IMR-90 (cell line): ENCODE data around the gene SYNE2. TPM values are rescaled to one million over a fixed set of nuclear protein-coding genes. Genes with fewer than 3 reads are reported as not detected.

Source experiments
- ATAC-seq: fragments of 200-7000 bp; cut with Tn5 transposase; 2 replicates; pipeline ENCODE4 v1.9.1; 2020; ENCODE audit warnings: low read depth, mild to moderate bottlenecking, moderate library complexity
- BruUV-seq: library from RNA; stranded (reverse); fragments of 400-500 nt; replicated peaks from 2 replicates; lab custom pipeline; 2021; lab: Mats Ljungman, UMichigan
- CTCF ChIA-PET: fragments of 300-600 bp; formaldehyde crosslinking; extraction: SDS; loops from one replicate; lab custom pipeline; 2021; ENCODE audit warnings: antibody characterized with exemption; lab: Yijun Ruan, JAX
- POLR2A ChIA-PET: fragments of 300-600 bp; sonication (Branson Sonifier 250); formaldehyde crosslinking; loops from one replicate; lab custom pipeline; 2022; ENCODE audit warnings: antibody characterized with exemption; ENCODE audit not compliant: unreplicated experiment; lab: Charles Lee
- DNase-seq: peaks from one replicate; pipeline ENCODE4 v3.0.0; 2013
- H2AFZ ChIP-seq: replicated peaks from 2 replicates; pipeline ENCODE3; 2013; ENCODE audit warnings: low read length, mild to moderate bottlenecking; ENCODE audit not compliant: poor library complexity
- H2AK5ac ChIP-seq: 2 replicates; pipeline ENCODE4 v1.6.1; 2013; ENCODE audit warnings: low read depth, low read length, inconsistent platforms
- H2AK9ac ChIP-seq: replicated peaks from 2 replicates; pipeline ENCODE3; 2013; ENCODE audit warnings: mild to moderate bottlenecking, low read depth, low read length, moderate library complexity; ENCODE audit not compliant: poor library complexity
- H2BK120ac ChIP-seq: 2 replicates; pipeline ENCODE4 v1.6.1; 2013; ENCODE audit warnings: low read depth, low read length, inconsistent platforms
- H2BK15ac ChIP-seq: 3 replicates; pipeline ENCODE4 v1.6.1; 2013; ENCODE audit warnings: low read depth, low read length, inconsistent platforms
- H2BK20ac ChIP-seq: 2 replicates; pipeline ENCODE4 v1.6.1; 2013; ENCODE audit warnings: low read depth, mild to moderate bottlenecking, inconsistent platforms, low read length, moderate library complexity
- H2BK5ac ChIP-seq: 2 replicates; pipeline ENCODE4 v1.6.1; 2013; ENCODE audit warnings: mild to moderate bottlenecking, low read depth, low read length, inconsistent platforms; ENCODE audit not compliant: poor library complexity, severe bottlenecking
- H3K14ac ChIP-seq: replicated peaks from 2 replicates; pipeline ENCODE4 v1.6.1; 2013; ENCODE audit warnings: low read depth, low read length, inconsistent platforms
- H3K18ac ChIP-seq: 2 replicates; pipeline ENCODE4 v1.6.1; 2013; ENCODE audit warnings: low read depth, low read length, control low read depth
- H3K23ac ChIP-seq: 2 replicates; pipeline ENCODE4 v1.6.1; 2013; ENCODE audit warnings: low read depth, low read length, inconsistent platforms
- H3K27ac ChIP-seq: 2 replicates; pipeline ENCODE4 v1.5.1; 2013; ENCODE audit warnings: mild to moderate bottlenecking, control low read depth, low read length; ENCODE audit not compliant: insufficient read depth
- H3K27me3 ChIP-seq: 2 replicates; pipeline ENCODE4 v1.6.1; 2013; ENCODE audit warnings: low read length; ENCODE audit not compliant: control insufficient read depth, insufficient read depth
- H3K36me3 ChIP-seq: 2 replicates; pipeline ENCODE4 v1.6.1; 2013; ENCODE audit warnings: low read length, mixed read lengths; ENCODE audit not compliant: control insufficient read depth, insufficient read depth
- H3K4ac ChIP-seq: 2 replicates; pipeline ENCODE4 v1.6.1; 2013; ENCODE audit warnings: low read depth, low read length, inconsistent platforms
- H3K4me1 ChIP-seq: 2 replicates; pipeline ENCODE4 v1.6.1; 2013; ENCODE audit warnings: low read length, mixed read lengths; ENCODE audit not compliant: control insufficient read depth, insufficient read depth
- H3K4me2 ChIP-seq: 2 replicates; pipeline ENCODE4 v1.6.1; 2013; ENCODE audit warnings: low read depth, mild to moderate bottlenecking, control low read depth, low read length, moderate library complexity
- H3K4me3 ChIP-seq: 2 replicates; pipeline ENCODE4 v1.5.1; 2013; ENCODE audit warnings: low read depth, mild to moderate bottlenecking, control low read depth, low read length, moderate library complexity; ENCODE audit not compliant: insufficient read depth
- H3K56ac ChIP-seq: 2 replicates; pipeline ENCODE4 v1.6.1; 2013; ENCODE audit warnings: low read length, inconsistent platforms; ENCODE audit not compliant: insufficient read depth; ENCODE audit errors: extremely low read depth
- H3K79me1 ChIP-seq, 2 experiments: 2 replicates each; pipeline ENCODE4 v1.6.1; 2013; ENCODE audit warnings: low read length in 2 of 2, inconsistent platforms in 1 of 2, low read depth in 1 of 2
- H3K9ac ChIP-seq: 2 replicates; pipeline ENCODE4 v1.6.1; 2013; ENCODE audit warnings: low read depth, low read length, control low read depth
- H3K9me1 ChIP-seq: 2 replicates; pipeline ENCODE4 v1.6.1; 2013; ENCODE audit warnings: low read length, inconsistent platforms; ENCODE audit not compliant: insufficient read depth
- H3K9me3 ChIP-seq: 2 replicates; pipeline ENCODE4 v1.6.1; 2013; ENCODE audit warnings: low read length; ENCODE audit not compliant: control insufficient read depth, insufficient read depth
- H4K20me1 ChIP-seq: 2 replicates; pipeline ENCODE4 v1.6.1; 2013; ENCODE audit warnings: low read length, inconsistent platforms; ENCODE audit not compliant: insufficient read depth
- H4K5ac ChIP-seq: 2 replicates; pipeline ENCODE4 v1.6.1; 2013; ENCODE audit warnings: mild to moderate bottlenecking, low read depth, low read length, control low read depth
- H4K8ac ChIP-seq, 2 experiments: 2 replicates each; pipeline ENCODE4 v1.6.1; 2013; ENCODE audit warnings: low read depth in 2 of 2, low read length in 2 of 2, control low read depth in 1 of 2, inconsistent platforms in 1 of 2
- H4K91ac ChIP-seq: 2 replicates; pipeline ENCODE4 v1.6.1; 2013; ENCODE audit warnings: low read depth, low read length, inconsistent platforms; ENCODE audit not compliant: insufficient read depth
- CHD1 ChIP-seq: IDR thresholded peaks from 2 replicates; pipeline ENCODE4 v1.6.1; 2012; ENCODE audit warnings: low read depth, low read length, improper control_type of control experiment
- RFX5 ChIP-seq: IDR thresholded peaks from 2 replicates; pipeline ENCODE4 v1.8.0; 2012; ENCODE audit warnings: low read depth, mild to moderate bottlenecking, low read length, moderate library complexity
- WGBS, 2 experiments: methylation state at CpG; one replicate each; pipeline versions ENCODE4 v1.1.5 to v1.1.7; 2013; ENCODE audit warnings: missing lambda C conversion rate in 2 of 2; ENCODE audit not compliant: insufficient read length in 1 of 2; ENCODE audit errors: extremely low coverage in 2 of 2; 5-methylcytosine and 5-hydroxymethylcytosine counted together
- dilution Hi-C: fragments of 300-500 bp; cut with HindIII; formaldehyde crosslinking; loops from one replicate; pipeline ENCODE4 v1.14.3; 2018; ENCODE audit warnings: low sequenced_read_pairs; ENCODE audit not compliant: unreplicated experiment
- in situ Hi-C: fragments of 300-500 bp; cut with MboI; formaldehyde crosslinking; loops from 3 replicates; pipeline ENCODE4 v1.14.3; 2019; ENCODE audit warnings: low sequenced_read_pairs, inconsistent platforms, mixed read lengths
- intact Hi-C: fragments of 100-400 bp; cut with micrococcal nuclease; formaldehyde crosslinking; loops from 2 replicates; pipeline ENCODE4 v1.10.0; 2022
- polyA plus RNA-seq, 3 experiments: library from polyadenylated mRNA; depleted of rRNA; stranded (reverse); fragments of >200 nt; gene quantifications; 2 replicates each; pipeline ENCODE4 v1.2.3, GENCODE V29; 2012; ENCODE audit warnings: low replicate concordance in 1 of 3
- total RNA-seq: library from RNA; depleted of rRNA; stranded (reverse); fragments of >200 nt; gene quantifications from 2 replicates; pipeline ENCODE4 v1.2.3, GENCODE V29; 2012
- TF ChIP-seq, protein P1 (sequence below): conservative IDR thresholded peaks from 2 replicates; pipeline ENCODE4 v1.5.1; 2012; ENCODE audit warnings: mild to moderate bottlenecking, low read depth, low read length, improper control_type of control experiment

The SYNE2 gene
- total and polyA plus RNA-seq, 2 of the 4 experiments (the other 2 are of a cell fraction), result 5.2 to 28.9 TPM

- Histone ChIP-seq H3K4ac (no peak overlapping the region), H3K23ac (no peak overlapping the region), H3K4me2 (no peak overlapping the region), H3K4me1 (peaks cover 7% of the 10 kb centered on the region), H4K91ac (no peak overlapping the region), H4K8ac (no peak overlapping the region), H3K27ac (no peak overlapping the region), H2AK9ac (no peak overlapping the region), H2BK120ac (no peak overlapping the region), H3K9me1 (no peaks in the 10 kb centered on the region), H4K20me1 (no peaks in the 10 kb centered on the region), H3K9ac (no peak overlapping the region), H3K18ac (no peak overlapping the region), H3K56ac (no peak overlapping the region), H2BK20ac (no peak overlapping the region), H2AFZ (no peak overlapping the region), H3K9me3 (no peaks in the 10 kb centered on the region), H3K27me3 (no peaks in the 10 kb centered on the region), H2BK15ac (no peak overlapping the region), H3K79me1 (no peaks in the 10 kb centered on the region), H3K36me3 (no peaks in the 10 kb centered on the region), H4K5ac (no peak overlapping the region), H3K14ac (no peak overlapping the region), H2AK5ac (no peak overlapping the region), H3K4me3 (no peak overlapping the region), H2BK5ac (no peak overlapping the region)
- ChIA-PET CTCF (interaction anchor here (1.0 kb wide), 1 partner anchor 15 kb away, joined by 3 read pairs; no protein-coding TSS in a partner anchor), POLR2A (no interaction called here)
- TF ChIP-seq CHD1, result no peak
- TF ChIP-seq RFX5, result no peak
- TF ChIP-seq, protein P1, sequence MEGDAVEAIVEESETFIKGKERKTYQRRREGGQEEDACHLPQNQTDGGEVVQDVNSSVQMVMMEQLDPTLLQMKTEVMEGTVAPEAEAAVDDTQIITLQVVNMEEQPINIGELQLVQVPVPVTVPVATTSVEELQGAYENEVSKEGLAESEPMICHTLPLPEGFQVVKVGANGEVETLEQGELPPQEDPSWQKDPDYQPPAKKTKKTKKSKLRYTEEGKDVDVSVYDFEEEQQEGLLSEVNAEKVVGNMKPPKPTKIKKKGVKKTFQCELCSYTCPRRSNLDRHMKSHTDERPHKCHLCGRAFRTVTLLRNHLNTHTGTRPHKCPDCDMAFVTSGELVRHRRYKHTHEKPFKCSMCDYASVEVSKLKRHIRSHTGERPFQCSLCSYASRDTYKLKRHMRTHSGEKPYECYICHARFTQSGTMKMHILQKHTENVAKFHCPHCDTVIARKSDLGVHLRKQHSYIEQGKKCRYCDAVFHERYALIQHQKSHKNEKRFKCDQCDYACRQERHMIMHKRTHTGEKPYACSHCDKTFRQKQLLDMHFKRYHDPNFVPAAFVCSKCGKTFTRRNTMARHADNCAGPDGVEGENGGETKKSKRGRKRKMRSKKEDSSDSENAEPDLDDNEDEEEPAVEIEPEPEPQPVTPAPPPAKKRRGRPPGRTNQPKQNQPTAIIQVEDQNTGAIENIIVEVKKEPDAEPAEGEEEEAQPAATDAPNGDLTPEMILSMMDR, result no peak
- BruUV-seq, result no TSS peak
- dilution Hi-C loops (no loop called here), intact Hi-C loops (no loop called here), in situ Hi-C loops (no loop called here)
- ATAC-seq, result no peak
- DNase-seq, result no peak
- WGBS, 2 experiments, result no CpG with 5 or more reads among the region's 5 CpGs
Measured at GRCh38 chr14:64092940-64093339, 240.1 kb downstream of the SYNE2 start.
